Esophagus squamous epithelium (tissue), 5 donors: ENCODE results near the gene UNC5B. TPM values are rescaled to one million over a fixed set of nuclear protein-coding genes. Genes with fewer than 3 reads are reported as not detected.

ENCODE experiments used
- DNase-seq: peaks from one replicate; lab custom pipeline; 2025; lab: John Stamatoyannopoulos, UW
- H3K27ac ChIP-seq, 4 donors: fragments of 200-600 bp; sonication (generic); one replicate each; pipeline ENCODE4 v1.5.1; 2016 to 2019; ENCODE audit warnings: mild to moderate bottlenecking in 1 of 4
- H3K27me3 ChIP-seq, 4 donors: fragments of 200-600 bp; sonication (generic); 1 replicate in 3 of 4; 2 replicates in 1 of 4; pipeline versions ENCODE4 v1.5.1 to v1.6.0; 2017 to 2021; ENCODE audit warnings: antibody characterized with exemption in 1 of 4
- H3K36me3 ChIP-seq, 3 donors: fragments of 200-600 bp; sonication (generic); one replicate each; pipeline ENCODE4 v1.5.1; 2016 to 2019
- H3K4me1 ChIP-seq, 3 donors: fragments of 200-600 bp; sonication (generic); one replicate each; pipeline ENCODE4 v1.5.1; 2017 to 2019
- H3K4me3 ChIP-seq, 4 donors: fragments of 200-600 bp; sonication (generic); 1 replicate in 3 of 4; 2 replicates in 1 of 4; pipeline ENCODE4 v1.5.1; 2016 to 2019; ENCODE audit warnings: mild to moderate bottlenecking in 2 of 4, moderate library complexity in 1 of 4
- H3K9me3 ChIP-seq, 3 donors: fragments of 200-600 bp; sonication (generic); one replicate each; pipeline ENCODE4 v1.5.1; 2016 to 2019
- CTCF ChIP-seq, 6 experiments: fragments of 450-650 bp in 4 of 6; fragments of 200-600 bp in 2 of 6; sonication (generic) in 2 of 6; IDR thresholded peaks; one replicate each; pipeline ENCODE4 v1.5.1; 2016 to 2019; ENCODE audit warnings: antibody characterized with exemption in 6 of 6, mild to moderate bottlenecking in 4 of 6, moderate library complexity in 4 of 6
- POLR2A ChIP-seq, 4 donors: fragments of 450-650 bp; IDR thresholded peaks; one replicate each; pipeline ENCODE4 v1.6.1; 2017; ENCODE audit warnings: antibody characterized with exemption in 4 of 4, mild to moderate bottlenecking in 4 of 4, moderate library complexity in 3 of 4
- WGBS, 2 donors: methylation state at CpG; one replicate each; pipeline ENCODE4 v1.1.5; 2018; 5-methylcytosine and 5-hydroxymethylcytosine counted together
- intact Hi-C: fragments of 100-400 bp; cut with DNase I; formaldehyde crosslinking; loops from one replicate; pipeline ENCODE4 v1.15.0; 2022
- total RNA-seq, 4 donors: library from RNA; depleted of rRNA; stranded (reverse); fragments of >200 nt; gene quantifications; one replicate each; pipeline ENCODE4 v1.1.0, GENCODE V29; 2016
- donor health status: DM: yes; HTN: yes; CAD: no.

Gene UNC5B
- total RNA-seq, 4 donors from 2014 or later, result 18.9 to 48.1 (median 28.4) TPM

GRCh38 chr10:71281646-71282322 is 69.4 kb downstream of the UNC5B start:
- peaks cover 4 to 74% (median 7%) of the 10 kb centered on the region in 3 donors for H3K36me3 ChIP-seq
- no peaks in the 10 kb centered on the region for H3K27me3 ChIP-seq
- WGBS, 2 donors, result 80 to 90% methylated on average over 6 to 8 of the region's 8 CpGs
- no peaks in the 10 kb centered on the region for H3K4me1 ChIP-seq
- no peaks in the 10 kb centered on the region for H3K9me3 ChIP-seq
- intact Hi-C loops, result no loop called here
- no peak overlapping the region for H3K4me3 ChIP-seq
- no peak for TF ChIP-seq POLR2A (IDR thresholded peaks at IDR 0.05)
- TF ChIP-seq CTCF (IDR thresholded peaks at IDR 0.05), result no peak
- no peak overlapping the region for H3K27ac ChIP-seq
- no peak for DNase-seq

- H3K36me3 ChIP-seq, result peaks cover 4 to 79% (median 7%) of the 10 kb centered on the region in 3 donors
- 80% methylated on average over 1 of the region's 2 CpGs; no CpG with 5 or more reads in 1 of the 2 donors for WGBS, 2 donors
- no peaks in the 10 kb centered on the region for H3K9me3 ChIP-seq
- intact Hi-C loops, result no loop called here
- no peak overlapping the region for H3K27ac ChIP-seq
- no peaks in the 10 kb centered on the region for H3K4me1 ChIP-seq
- TF ChIP-seq POLR2A (IDR thresholded peaks at IDR 0.05), result no peak
- TF ChIP-seq CTCF (IDR thresholded peaks at IDR 0.05), result no peak
- H3K27me3 ChIP-seq, result no peaks in the 10 kb centered on the region
- DNase-seq, result no peak
- no peak overlapping the region for H3K4me3 ChIP-seq
Observed at GRCh38 chr10:71282323-71282680, 69.9 kb downstream of the UNC5B start.

GRCh38 chr10:71283410-71283809 is 71.0 kb downstream of the UNC5B start:
- intact Hi-C loops, result no loop called here
- no peaks in the 10 kb centered on the region for H3K4me1 ChIP-seq
- H3K27me3 ChIP-seq, result no peaks in the 10 kb centered on the region
- no peak for DNase-seq
- H3K4me3 ChIP-seq, result no peak overlapping the region
- peaks cover 4 to 90% (median 7%) of the 10 kb centered on the region in 3 donors for H3K36me3 ChIP-seq
- no peak for TF ChIP-seq POLR2A (IDR thresholded peaks at IDR 0.05)
- TF ChIP-seq CTCF (IDR thresholded peaks at IDR 0.05), result no peak
- no peaks in the 10 kb centered on the region for H3K9me3 ChIP-seq
- H3K27ac ChIP-seq, result no peak overlapping the region
- 79 to 88% methylated on average over 4 to 6 of the region's 6 CpGs for WGBS, 2 donors

- Histone ChIP-seq H3K9me3 (no peaks in the 10 kb centered on the region), H3K4me3 (no peak overlapping the region), H3K27ac (no peak overlapping the region), H3K27me3 (no peaks in the 10 kb centered on the region), H3K36me3 (peaks cover 4 to 95% (median 7%) of the 10 kb centered on the region in 3 donors), H3K4me1 (no peaks in the 10 kb centered on the region)
- no peak for TF ChIP-seq CTCF (IDR thresholded peaks at IDR 0.05)
- intact Hi-C loops, result no loop called here
- WGBS, 2 donors, result 83 to 85% methylated on average over 9 to 10 of the region's 10 CpGs
- no peak for DNase-seq
Observed at GRCh38 chr10:71283876-71284275, 71.5 kb downstream of the UNC5B start.

- H3K27ac ChIP-seq, result no peak overlapping the region
- 64 to 84% methylated on average over 4 to 8 of the region's 19 CpGs for WGBS, 2 donors
- no peaks in the 10 kb centered on the region for H3K4me1 ChIP-seq
- no peak for DNase-seq
- peaks cover 4 to 100% (median 7%) of the 10 kb centered on the region in 3 donors for H3K36me3 ChIP-seq
- H3K9me3 ChIP-seq, result no peaks in the 10 kb centered on the region
- H3K4me3 ChIP-seq, result no peak overlapping the region
- intact Hi-C loops, result loop anchor here (5.0 kb wide), 1 partner anchor 362 kb away; no protein-coding TSS in a partner anchor
- H3K27me3 ChIP-seq, result no peaks in the 10 kb centered on the region
- no peak for TF ChIP-seq CTCF (IDR thresholded peaks at IDR 0.05)
- TF ChIP-seq POLR2A (IDR thresholded peaks at IDR 0.05), result no peak
Observed at GRCh38 chr10:71284544-71285179, 72.3 kb downstream of the UNC5B start.
